Amniotic epithelial cell (primary cell): Measurements from ENCODE around the gene TTC28.
"Not testable (repeated sequence)": the region's sequence is repeated elsewhere in the genome, so short reads cannot be mapped to it uniquely, and the experiment has no call there.

ENCODE experiments used
- DNase-seq: peaks from one replicate; pipeline ENCODE4 v3.0.0-alpha.2; 2010; ENCODE audit warnings: low read depth

The TTC28 gene

GRCh38 chr22:28557184-28557583, 122.5 kb downstream of the TTC28 start:
- DNase-seq: no peak

DNA sequence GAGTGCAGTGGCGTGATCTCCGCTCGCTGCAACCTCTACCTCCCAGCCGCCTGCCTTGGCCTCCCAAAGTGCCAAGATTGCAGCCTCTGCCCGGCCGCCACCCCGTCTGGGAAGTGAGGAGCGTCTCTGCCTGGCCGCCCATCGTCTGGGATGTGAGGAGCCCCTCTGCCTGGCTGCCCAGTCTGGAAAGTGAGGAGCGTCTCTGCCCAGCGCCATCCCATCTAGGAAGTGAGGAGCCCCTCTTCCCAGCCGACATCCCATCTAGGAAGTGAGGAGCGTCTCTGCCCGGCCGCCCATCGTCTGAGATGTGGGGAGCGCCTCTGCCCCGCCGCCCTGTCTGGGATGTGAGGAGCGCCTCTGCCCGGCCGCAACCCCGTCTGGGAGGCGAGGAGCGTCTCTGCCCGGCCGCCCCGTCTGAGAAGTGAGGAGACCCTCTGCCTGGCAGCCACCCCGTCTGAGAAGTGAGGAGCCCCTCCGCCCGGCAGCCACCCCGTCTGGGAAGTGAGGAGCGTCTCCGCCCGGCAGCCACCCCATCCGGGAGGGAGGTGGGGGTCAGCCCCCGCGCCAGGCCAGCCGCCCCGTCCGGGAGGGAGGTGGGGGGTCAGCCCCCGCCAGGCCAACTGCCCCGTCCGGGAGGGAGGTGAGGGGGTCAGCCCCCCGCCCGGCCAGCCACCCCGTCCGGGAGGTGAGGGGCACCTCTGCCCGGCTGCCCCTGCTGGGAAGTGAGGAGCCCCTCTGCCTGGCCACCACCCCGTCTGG, 126.4 kb downstream of the TTC28 start:
- DNase-seq: not testable (repeated sequence)

GRCh38 chr22:28548406-28548805, 131.2 kb downstream of the TTC28 start:
- no peak for DNase-seq

DNA sequence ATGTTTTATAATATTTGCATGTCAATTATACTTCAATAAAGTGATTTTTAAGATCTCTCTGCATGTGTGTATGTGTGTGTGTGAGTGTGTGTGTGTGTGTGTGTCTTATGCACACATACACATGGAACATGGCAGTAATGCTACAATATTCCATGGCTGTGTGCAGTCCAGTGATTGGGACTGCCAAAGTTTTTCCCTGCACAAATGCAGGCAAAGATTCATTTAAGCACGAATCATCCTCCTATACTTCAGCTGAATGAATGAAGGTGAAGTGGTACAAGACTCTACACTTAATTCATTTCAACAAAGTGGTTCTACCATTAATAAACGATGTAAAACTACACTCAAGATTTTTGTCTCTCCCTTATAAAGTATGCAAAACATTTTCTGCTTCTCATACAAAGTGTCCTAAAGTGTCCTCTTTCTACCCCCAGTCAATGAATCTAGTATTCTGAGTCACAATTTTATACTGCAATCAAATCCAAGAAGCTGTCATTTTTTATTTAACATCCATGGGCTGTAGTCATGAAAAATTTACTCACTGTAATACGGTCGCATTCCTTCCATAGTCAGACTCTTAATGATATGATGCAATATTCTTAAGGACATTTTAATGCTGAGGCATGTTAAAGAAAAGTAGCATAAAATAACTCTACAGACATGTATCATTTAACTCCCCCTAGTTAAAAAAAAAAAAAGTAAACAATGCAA, 132.4 kb downstream of the TTC28 start:
- peak; percentile 73 for DNase-seq

GRCh38 chr22:28544431-28544868, 135.2 kb downstream of the TTC28 start:
- DNase-seq: peak; percentile 55

DNA sequence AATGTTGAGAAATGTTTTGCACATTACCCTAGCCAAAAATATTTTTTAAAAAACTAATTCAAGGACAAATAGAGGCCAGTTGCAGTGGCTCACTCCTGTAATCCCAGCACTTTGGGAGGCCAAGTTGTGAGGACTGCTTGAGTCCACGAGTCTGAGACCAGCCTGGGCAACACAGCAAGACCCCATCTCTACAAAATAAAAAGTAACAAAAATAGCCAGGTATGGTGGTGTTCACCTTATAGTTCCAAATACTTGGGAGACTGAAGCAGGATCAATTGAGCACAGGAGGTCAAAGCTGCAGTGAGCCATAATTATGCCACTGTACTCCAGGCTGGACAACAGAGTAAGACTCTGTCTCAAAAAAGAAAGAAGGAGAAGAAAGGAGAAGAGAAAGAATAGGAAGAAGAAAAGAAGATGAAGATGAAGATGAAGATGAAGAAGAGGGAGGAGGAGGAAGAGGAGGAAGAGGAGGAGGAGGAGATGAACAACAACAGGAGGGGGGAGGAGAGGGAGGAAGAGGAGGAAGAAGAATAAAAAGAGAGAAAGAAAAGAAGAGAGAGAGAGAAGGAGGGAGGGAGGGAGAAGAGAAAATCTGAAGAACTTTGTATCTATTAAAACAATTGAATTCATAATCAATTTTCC, 136.5 kb downstream of the TTC28 start:
- no peak for DNase-seq

GRCh38 chr22:28541137-28541536, 138.5 kb downstream of the TTC28 start:
- no peak for DNase-seq

DNA sequence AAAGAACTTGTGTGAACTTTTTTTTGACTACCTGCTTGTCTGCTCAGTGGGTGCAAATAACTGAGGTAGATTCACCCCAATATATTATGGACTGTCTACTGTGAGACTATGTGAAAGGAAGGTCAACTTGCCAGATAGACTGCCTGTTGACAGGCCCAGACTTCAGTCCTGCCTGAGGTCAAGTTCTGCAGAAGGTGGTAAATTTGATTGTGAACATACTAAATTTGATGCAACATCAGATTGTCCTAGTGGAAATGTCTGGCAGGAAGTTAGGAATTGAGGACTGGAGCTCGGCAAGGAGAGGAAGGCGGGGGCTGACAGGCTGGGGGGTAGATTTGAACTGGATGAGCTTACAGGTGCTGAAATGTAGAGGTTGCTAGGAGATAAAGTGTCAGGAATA, 140.7 kb downstream of the TTC28 start:
- no peak for DNase-seq

GRCh38 chr22:28530565-28530964, 149.1 kb downstream of the TTC28 start:
- DNase-seq: not testable (repeated sequence)

GRCh38 chr22:28529144-28529543, 150.5 kb downstream of the TTC28 start:
- not testable (repeated sequence) for DNase-seq

DNA sequence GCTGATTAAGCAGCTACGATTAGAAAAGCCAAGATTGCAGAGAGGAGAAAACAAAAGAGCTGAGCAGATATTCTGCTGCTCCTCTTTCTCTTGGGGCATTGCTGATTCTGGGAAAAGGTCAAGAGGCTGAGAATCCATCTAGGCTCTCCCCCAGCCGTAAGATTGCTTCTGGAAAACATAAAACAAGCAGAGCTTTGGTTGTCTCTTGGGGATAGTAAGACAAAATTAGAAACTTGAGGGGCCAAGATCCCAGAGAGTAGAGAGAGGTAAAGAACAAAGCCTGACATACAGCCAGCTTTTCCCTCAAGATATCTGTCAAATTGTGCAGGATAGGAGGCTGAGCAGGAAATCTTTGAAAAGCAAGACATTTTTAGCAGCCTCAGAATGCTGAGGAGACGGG, 158.2 kb downstream of the TTC28 start:
- DNase-seq: no peak

DNA sequence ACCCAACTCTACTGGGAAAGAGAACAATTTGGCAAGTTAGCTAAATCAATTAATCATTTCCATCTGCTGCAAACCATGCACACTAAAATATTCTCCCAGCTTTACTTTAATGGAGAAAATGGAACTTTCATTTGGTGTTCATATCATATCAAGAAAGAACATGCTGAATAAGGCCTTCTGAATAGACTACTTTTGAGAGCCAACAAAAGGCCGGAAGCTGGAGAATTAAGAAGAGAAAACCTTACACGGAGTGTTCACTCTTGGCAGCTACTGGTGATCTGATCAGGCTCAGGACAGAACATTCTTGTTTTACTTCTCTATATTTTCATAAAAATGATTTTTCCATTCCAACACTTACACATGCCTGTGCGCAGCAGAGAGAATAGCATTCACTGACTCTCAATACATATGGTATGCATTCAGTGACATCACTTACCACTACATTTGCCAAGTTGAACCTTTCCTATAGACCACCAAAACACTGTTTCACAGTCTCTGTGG, 165.3 kb downstream of the TTC28 start:
- no peak for DNase-seq

DNA sequence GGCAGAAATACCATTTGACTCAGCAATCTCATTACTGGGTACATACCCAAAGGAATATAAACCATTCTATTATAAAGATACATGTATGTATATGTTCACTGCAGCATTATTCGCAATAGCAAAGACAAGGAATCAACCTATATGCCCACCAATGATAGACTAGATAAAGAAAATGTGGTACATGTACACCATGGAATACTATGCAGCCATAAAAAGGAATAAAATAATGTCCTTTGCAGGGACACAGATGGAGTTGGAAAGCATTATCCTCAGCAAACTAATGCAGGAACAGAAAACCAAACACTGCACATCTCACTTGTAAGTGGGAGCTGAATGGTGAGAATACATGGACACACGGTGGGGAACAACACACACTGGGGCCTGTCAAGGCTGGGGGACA, 167.3 kb downstream of the TTC28 start:
- not testable (repeated sequence) for DNase-seq

- peak; percentile 9 for DNase-seq
Measured at GRCh38 chr22:28507896-28508295, 171.7 kb downstream of the TTC28 start.

GRCh38 chr22:28506150-28506535, 173.5 kb downstream of the TTC28 start:
- DNase-seq: no peak

GRCh38 chr22:28505416-28506149, 174.1 kb downstream of the TTC28 start:
- DNase-seq: no peak

DNA sequence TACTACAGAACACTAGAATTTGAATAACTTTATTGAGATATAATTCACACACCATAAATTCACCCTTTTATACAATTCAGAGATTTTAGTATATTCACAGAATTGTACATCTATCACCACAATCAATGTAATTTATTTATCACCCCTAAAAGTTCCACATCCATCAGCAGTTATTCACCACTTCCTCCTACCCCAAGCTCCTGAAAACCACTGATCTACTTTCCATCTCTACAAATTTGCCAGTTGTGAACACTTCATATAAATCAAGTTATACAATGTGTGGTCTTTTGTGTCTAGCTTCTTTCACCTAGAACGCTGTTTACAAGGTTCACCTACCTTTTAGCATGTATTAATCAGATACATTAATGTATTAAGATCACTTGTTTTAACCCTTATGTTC, 179.6 kb downstream of the TTC28 start:
- DNase-seq: no peak

DNA sequence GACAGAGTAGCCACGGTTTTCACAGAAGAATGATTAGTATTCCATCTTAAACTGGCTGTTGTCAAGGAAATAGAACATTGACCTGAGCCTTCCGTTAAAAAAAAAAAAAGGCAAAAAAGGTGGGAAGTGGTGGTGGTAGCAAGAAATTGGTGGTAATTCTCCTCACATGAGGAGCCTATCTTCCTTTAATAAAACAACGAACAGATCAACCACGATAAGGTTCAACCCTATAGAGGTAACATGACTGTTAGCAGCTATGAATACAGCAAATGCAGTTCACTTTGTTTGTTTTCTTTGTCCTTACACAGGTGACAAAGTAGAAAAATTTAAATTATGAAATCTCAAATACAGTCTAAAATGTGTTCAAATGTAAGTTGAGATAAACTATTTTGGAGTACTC, 181.6 kb downstream of the TTC28 start:
- no peak for DNase-seq

- DNase-seq: peak; percentile 50
Measured at GRCh38 chr22:28497188-28497587, 182.5 kb downstream of the TTC28 start.

DNA sequence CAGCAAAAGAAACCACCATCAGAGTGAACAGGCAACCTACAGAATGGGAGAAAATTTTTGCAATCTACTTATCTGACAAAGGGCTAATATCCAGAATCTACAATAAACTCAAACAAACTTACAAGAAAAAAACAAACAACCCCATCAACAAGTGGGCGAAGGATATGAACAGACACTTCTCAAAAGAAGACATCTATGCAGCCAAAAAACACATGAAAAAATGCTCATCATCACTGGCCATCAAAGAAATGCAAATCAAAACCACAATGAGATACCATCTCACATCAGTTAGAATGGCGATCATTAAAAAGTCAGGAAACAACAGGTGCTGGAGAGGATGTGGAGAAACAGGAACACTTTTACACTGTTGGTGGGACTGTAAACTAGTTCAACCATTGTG, 188.4 kb downstream of the TTC28 start:
- not testable (repeated sequence) for DNase-seq

DNA sequence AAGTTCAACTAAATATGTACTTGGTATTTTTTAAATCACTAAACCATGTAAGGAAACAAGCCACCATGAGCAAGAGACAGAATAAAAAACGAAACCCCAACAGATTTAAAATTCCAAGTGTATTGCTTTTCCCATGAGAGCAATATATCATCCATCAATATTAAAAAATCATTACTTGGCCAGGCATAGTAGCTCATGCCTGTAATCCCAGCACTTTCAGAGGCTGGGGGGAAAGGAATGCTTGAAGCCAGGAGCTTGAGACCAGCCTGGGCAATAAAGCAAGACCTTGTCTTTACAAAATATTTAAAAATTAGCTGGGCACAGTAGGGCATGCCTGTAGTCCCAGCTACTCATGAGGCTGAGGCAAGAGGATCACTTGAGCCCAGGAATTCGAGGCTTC, 190.8 kb downstream of the TTC28 start:
- DNase-seq: no peak

- no peak for DNase-seq
Measured at GRCh38 chr22:28484662-28485061, 195.0 kb downstream of the TTC28 start.
